22Rv1 (cell line): ENCODE data around the gene L1TD1.
"Not testable (repeated sequence)": the region's sequence is repeated elsewhere in the genome, so short reads cannot be mapped to it uniquely, and the experiment has no call there.

ENCODE experiments used
- H3K27ac ChIP-seq: fragments of 450-650 bp; 2 replicates; pipeline ENCODE4 v1.5.1; 2017
- CTCF ChIP-seq: fragments of 450-650 bp; IDR thresholded peaks from 2 replicates; pipeline ENCODE4 v1.5.1; 2017; ENCODE audit warnings: mild to moderate bottlenecking
- ZFX ChIP-seq: fragments of 450-650 bp; IDR thresholded peaks from 2 replicates; pipeline ENCODE4 v1.6.1; 2017; ENCODE audit warnings: antibody characterized with exemption, borderline replicate concordance

The L1TD1 gene

GRCh38 chr1:62178372-62178771 is 16.3 kb upstream of the L1TD1 start:
- TF ChIP-seq CTCF = no peak
- no peak for TF ChIP-seq ZFX
- no peak overlapping the region for H3K27ac ChIP-seq

DNA sequence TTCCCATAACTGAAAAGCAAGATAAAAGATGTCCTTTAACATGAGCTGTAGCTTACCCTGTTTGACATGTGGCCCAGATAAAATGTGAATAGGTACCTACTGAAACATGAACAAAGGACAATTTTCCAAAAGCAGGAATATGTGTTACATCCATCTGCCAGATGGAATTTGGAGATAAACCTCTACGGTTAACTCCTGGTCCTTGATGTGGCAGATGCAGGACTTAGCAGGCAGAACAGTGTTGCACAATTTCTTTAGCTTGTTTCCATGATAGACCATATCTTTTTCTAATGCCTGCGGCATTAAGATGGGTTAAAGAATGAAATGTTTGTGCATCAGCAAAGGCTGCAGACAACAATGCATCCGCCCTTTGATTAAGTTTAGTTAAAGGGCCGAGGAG is 14.6 kb upstream of the L1TD1 start:
- H3K27ac ChIP-seq = not testable (repeated sequence)

- TF ChIP-seq ZFX (no peak), CTCF (no peak)
- H3K27ac ChIP-seq = no peak overlapping the region
Measured at GRCh38 chr1:62180639-62181038, 14.0 kb upstream of the L1TD1 start.

GRCh38 chr1:62181532-62181931 is 13.1 kb upstream of the L1TD1 start:
- TF ChIP-seq CTCF (no peak), ZFX (no peak)

DNA sequence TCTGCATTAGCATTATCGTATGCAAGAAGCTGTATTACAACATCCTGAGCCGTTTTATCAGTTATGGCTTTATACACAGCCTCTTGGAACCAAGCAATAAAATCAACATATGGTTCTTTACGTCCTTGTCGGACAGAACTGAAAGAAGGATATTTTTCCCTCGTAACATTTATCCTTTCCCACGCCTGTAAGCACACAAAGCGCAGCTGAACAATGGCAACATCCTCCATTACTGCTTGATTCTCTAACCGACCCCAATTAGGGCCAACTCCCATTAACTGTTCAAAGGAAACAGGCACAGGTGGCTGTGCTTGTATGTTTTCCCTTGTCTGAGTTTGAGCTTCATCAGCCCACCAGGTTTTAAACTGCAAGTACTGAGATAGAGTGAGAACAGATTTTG is 12.5 kb upstream of the L1TD1 start:
- not testable (repeated sequence) for H3K27ac ChIP-seq

More at GRCh38 chr1:62181532-62181931, 13.1 kb upstream of the L1TD1 start:
- H3K27ac ChIP-seq = no peak overlapping the region

DNA sequence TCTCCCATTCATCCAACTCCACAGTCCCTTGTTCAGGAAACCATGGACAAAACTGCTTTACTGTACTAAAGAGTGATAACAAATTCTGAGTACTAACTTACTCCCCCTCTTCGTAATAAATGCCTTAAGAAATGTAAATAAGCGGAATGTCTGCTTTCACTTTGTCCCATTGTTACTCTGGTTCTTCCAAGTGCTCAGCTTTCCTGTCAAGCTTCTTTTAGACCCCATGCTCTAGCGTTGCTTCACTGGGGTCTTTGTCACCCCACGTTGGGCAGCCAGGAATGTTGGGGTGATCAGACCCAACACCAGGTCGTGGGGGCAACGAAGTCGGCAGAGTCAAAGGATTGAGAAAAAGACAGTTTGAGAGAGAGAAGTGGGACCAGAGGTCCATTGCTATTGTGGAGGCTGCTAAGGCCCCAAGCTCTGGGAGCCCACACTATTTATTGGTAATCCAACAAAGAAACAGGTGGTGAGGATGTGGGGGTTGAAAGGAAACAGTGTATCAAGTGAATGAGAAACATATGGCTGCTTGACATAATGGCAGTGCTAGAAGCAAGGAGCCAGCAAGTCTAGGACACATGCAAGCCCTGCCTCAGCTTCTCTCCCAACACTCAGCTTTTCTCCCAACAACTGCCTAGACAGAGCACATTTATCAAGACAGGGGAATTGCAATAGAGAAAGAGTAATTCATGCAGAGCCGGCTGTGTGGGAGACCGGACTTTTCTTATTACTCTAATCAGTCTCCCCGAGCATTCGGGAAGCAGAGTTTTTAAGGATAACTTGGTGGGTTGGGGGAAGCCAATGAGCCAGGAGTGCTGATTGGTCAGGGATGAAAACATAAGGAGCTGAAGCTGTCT is 11.3 kb upstream of the L1TD1 start:
- H3K27ac ChIP-seq = not testable (repeated sequence)

DNA sequence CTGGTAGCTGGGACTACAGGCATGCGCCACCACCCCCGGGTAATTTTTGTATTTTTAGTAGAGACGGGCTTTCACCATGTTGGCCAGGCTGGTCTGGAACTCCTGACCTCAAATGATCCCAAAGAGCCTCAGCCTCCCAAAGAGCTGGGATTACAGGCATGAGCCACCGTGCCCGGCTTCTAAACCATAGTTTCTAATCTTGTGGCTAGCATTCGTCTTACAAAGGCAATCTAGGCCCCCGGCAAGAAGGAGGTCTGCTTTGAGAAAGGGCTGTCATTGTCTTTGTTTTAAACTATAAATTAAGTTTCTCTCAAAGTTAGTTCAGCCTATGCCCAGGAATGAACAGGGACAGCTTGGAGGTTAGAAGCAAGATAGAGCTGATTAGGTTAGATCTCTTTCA is 10.3 kb upstream of the L1TD1 start:
- TF ChIP-seq ZFX (no peak), CTCF (no peak)
- no peak overlapping the region for H3K27ac ChIP-seq

GRCh38 chr1:62185233-62185632 is 9.4 kb upstream of the L1TD1 start:
- H3K27ac ChIP-seq = not testable (repeated sequence)

- H3K27ac ChIP-seq = no peak overlapping the region
- TF ChIP-seq ZFX (no peak), CTCF (no peak)
Measured at GRCh38 chr1:62185677-62186076, 9.0 kb upstream of the L1TD1 start.
